HCEC 1CT (cell line): Measurements from ENCODE around the gene C2orf69.

Experiments
- DNase-seq: peaks from one replicate; pipeline ENCODE4 v3.0.0-alpha.2; 2017

The C2orf69 gene

GRCh38 chr2:199973703-199974102 is 62.6 kb downstream of the C2orf69 start:
- peak; percentile 74 for DNase-seq

- DNase-seq, result peak; percentile 34
Measured at GRCh38 chr2:199975273-199975895, 64.3 kb downstream of the C2orf69 start.
